GM12878 (cell line): ENCODE data around the gene TRMT1. TPM values are rescaled to one million over a fixed set of nuclear protein-coding genes. Genes with fewer than 3 reads are reported as not detected.
A peak's percentile ranks its signal among the peaks of the same experiment; 100 is the strongest.

Source experiments
- ATAC-seq: fragments of 200-7000 bp; cut with Tn5 transposase; 3 replicates; pipeline ENCODE4 v1.9.1; 2020; ENCODE audit warnings: mild to moderate bottlenecking, moderate library complexity
- BruUV-seq: library from RNA; stranded (reverse); fragments of 400-500 nt; replicated peaks from 2 replicates; lab custom pipeline; 2021; lab: Mats Ljungman, UMichigan
- CTCF ChIA-PET: fragments of 300-600 bp; sonication (Branson Sonifier 250); formaldehyde crosslinking; extraction: SDS; loops from one replicate; lab custom pipeline; 2021; ENCODE audit warnings: inconsistent platforms; lab: Yijun Ruan, JAX
- POLR2A ChIA-PET: fragments of 350-600 bp; formaldehyde crosslinking; extraction: SDS; loops from one replicate; lab custom pipeline; 2021; ENCODE audit warnings: inconsistent platforms; lab: Charles Lee
- RAD21 ChIA-PET: fragments of 300-600 bp; sonication (Branson Sonifier 250); formaldehyde crosslinking; loops from one replicate; lab custom pipeline; 2023; ENCODE audit warnings: antibody characterized with exemption; ENCODE audit not compliant: unreplicated experiment; lab: Charles Lee
- SMC1A ChIA-PET: fragments of 300-600 bp; sonication (Branson Sonifier 250); formaldehyde crosslinking; loops from one replicate; lab custom pipeline; 2023; ENCODE audit not compliant: unreplicated experiment, uncharacterized antibody; lab: Charles Lee
- DNase-seq: peaks from one replicate; pipeline ENCODE4 v3.0.0-alpha.2; 2011; ENCODE audit warnings: low read depth, low spot score
- FAIRE-seq: peaks from 3 replicates; lab custom pipeline; 2011; peaks lifted over from hg19 to GRCh38; lab: Jason Lieb, UNC
- H2AFZ ChIP-seq: 2 replicates; pipeline ENCODE4 v1.6.0; 2011; ENCODE audit warnings: low read depth, low read length, control low read depth; ENCODE audit not compliant: control insufficient read depth
- H3K27ac ChIP-seq: 2 replicates; pipeline ENCODE4 v1.5.1; 2011; ENCODE audit warnings: control low read depth; ENCODE audit not compliant: control insufficient read depth, insufficient read depth
- H3K27me3 ChIP-seq, 2 experiments: replicated peaks in 1 of 2; 2 replicates each; pipeline versions ENCODE4 v1.6.0 to v1.6.1; 2011; ENCODE audit warnings: low read length in 1 of 2; ENCODE audit not compliant: control insufficient read depth in 2 of 2, insufficient read depth in 2 of 2
- H3K36me3 ChIP-seq, 2 experiments: 2 replicates each; pipeline ENCODE4 v1.5.1; 2011; ENCODE audit warnings: low read length in 1 of 2; ENCODE audit not compliant: control insufficient read depth in 2 of 2, insufficient read depth in 2 of 2
- H3K4me1 ChIP-seq: 2 replicates; pipeline ENCODE4 v1.6.1; 2011; ENCODE audit warnings: mild to moderate bottlenecking, low read length, moderate library complexity, mixed read lengths; ENCODE audit not compliant: control insufficient read depth, insufficient read depth
- H3K4me2 ChIP-seq: 2 replicates; pipeline ENCODE4 v1.6.0; 2011; ENCODE audit warnings: control low read depth; ENCODE audit not compliant: control insufficient read depth, insufficient read depth
- H3K4me3 ChIP-seq: fragments of 200-600 bp; sonication (generic); 2 replicates; pipeline ENCODE4 v1.5.1; 2016
- H3K79me2 ChIP-seq: 2 replicates; pipeline ENCODE4 v1.6.0; 2011; ENCODE audit warnings: low read length; ENCODE audit not compliant: control insufficient read depth, insufficient read depth
- H3K9ac ChIP-seq: 2 replicates; pipeline ENCODE4 v1.8.0; 2011; ENCODE audit warnings: low read length, control low read depth, mixed read lengths; ENCODE audit not compliant: control insufficient read depth, insufficient read depth
- H3K9me3 ChIP-seq: replicated peaks from 3 replicates; pipeline ENCODE4 v1.5.1; 2011; ENCODE audit warnings: mild to moderate bottlenecking, low read length; ENCODE audit not compliant: control insufficient read depth, insufficient read depth
- H4K20me1 ChIP-seq: 2 replicates; pipeline ENCODE4 v1.6.0; 2011; ENCODE audit not compliant: control insufficient read depth, insufficient read depth
- ATF7 ChIP-seq: fragments of 450-650 bp; IDR thresholded peaks from 2 replicates; pipeline ENCODE4 v1.6.1; 2016; ENCODE audit warnings: low read depth, mild to moderate bottlenecking
- BHLHE40 ChIP-seq, 2 experiments: fragments of 450-650 bp in 1 of 2; IDR thresholded peaks; 2 replicates each; pipeline ENCODE4 v1.6.1; 2011 to 2017; ENCODE audit warnings: low read depth in 2 of 2, borderline replicate concordance in 1 of 2, improper control_type of control experiment in 1 of 2, low read length in 1 of 2, mild to moderate bottlenecking in 1 of 2
- CBFB ChIP-seq: IDR thresholded peaks from 2 replicates; pipeline ENCODE4 v1.6.1; 2016; ENCODE audit warnings: antibody characterized with exemption, low read depth
- CBX3 ChIP-seq: fragments of 200-600 bp; sonication (generic); IDR thresholded peaks from 2 replicates; pipeline ENCODE4 v1.6.1; 2016; ENCODE audit warnings: low read depth, borderline replicate concordance
- CHD2 ChIP-seq: IDR thresholded peaks from 2 replicates; pipeline ENCODE4 v1.6.1; 2011; ENCODE audit warnings: low read depth, low read length, improper control_type of control experiment, borderline replicate concordance
- CREM ChIP-seq: IDR thresholded peaks from 2 replicates; pipeline ENCODE4 v1.6.1; 2014; ENCODE audit warnings: antibody characterized with exemption, low read depth
- FOXK2 ChIP-seq: fragments of 450-650 bp; IDR thresholded peaks from 2 replicates; pipeline ENCODE4 v1.6.1; 2017; ENCODE audit warnings: mild to moderate bottlenecking, moderate library complexity
- GABPA ChIP-seq: IDR thresholded peaks from 2 replicates; pipeline ENCODE4 v1.6.1; 2014; ENCODE audit warnings: antibody characterized with exemption, low read depth, mild to moderate bottlenecking, inconsistent platforms
- HDGF ChIP-seq: fragments of 450-650 bp; IDR thresholded peaks from 2 replicates; pipeline ENCODE4 v1.6.1; 2016; ENCODE audit warnings: antibody characterized with exemption
- IKZF2 ChIP-seq, 2 experiments: fragments of 450-650 bp; IDR thresholded peaks; 2 replicates each; pipeline ENCODE4 v1.6.1; 2017; ENCODE audit warnings: mild to moderate bottlenecking in 2 of 2, moderate library complexity in 2 of 2
- KAT2A ChIP-seq: conservative IDR thresholded peaks from 2 replicates; pipeline ENCODE4 v1.6.1; 2011; ENCODE audit warnings: low read depth, low read length; ENCODE audit not compliant: control insufficient read depth
- MEF2A ChIP-seq: IDR thresholded peaks from 2 replicates; pipeline ENCODE4 v1.6.1; 2011; ENCODE audit warnings: low read depth, mild to moderate bottlenecking, low read length, moderate library complexity; ENCODE audit not compliant: insufficient read depth
- MTA2 ChIP-seq: fragments of 450-650 bp; IDR thresholded peaks from 2 replicates; pipeline ENCODE4 v1.6.1; 2016; ENCODE audit warnings: low read depth, mild to moderate bottlenecking, moderate library complexity
- MYC ChIP-seq: IDR thresholded peaks from 2 replicates; pipeline ENCODE4 v1.6.1; 2011; ENCODE audit warnings: mild to moderate bottlenecking, low read length, moderate library complexity, inconsistent platforms; ENCODE audit not compliant: insufficient read depth, insufficient replicate concordance, insufficient read length, severe bottlenecking
- POLR2A ChIP-seq: IDR thresholded peaks from 2 replicates; pipeline ENCODE4 v1.6.1; 2011; ENCODE audit warnings: low read depth, mild to moderate bottlenecking, low read length
- RELA ChIP-seq: fragments of 450-650 bp; IDR thresholded peaks from 2 replicates; pipeline ENCODE4 v1.8.0; 2014; ENCODE audit warnings: borderline replicate concordance; ENCODE audit not compliant: partially characterized antibody
- SMC3 ChIP-seq: IDR thresholded peaks from 2 replicates; pipeline ENCODE4 v1.6.1; 2011; ENCODE audit warnings: low read length, improper control_type of control experiment, borderline replicate concordance
- WGBS: methylation state at CpG from one replicate; pipeline ENCODE4 v1.1.6; 2016; ENCODE audit warnings: low lambda C conversion rate; ENCODE audit not compliant: insufficient replicate concordance, insufficient coverage; ENCODE audit errors: missing lambda C conversion rate; 5-methylcytosine and 5-hydroxymethylcytosine counted together
- in situ Hi-C: fragments of 300-500 bp; cut with MboI; formaldehyde crosslinking; loops from 9 replicates; pipeline ENCODE4 v1.14.3; 2018; ENCODE audit warnings: mixed read lengths
- intact Hi-C: fragments of 100-400 bp; cut with micrococcal nuclease; formaldehyde crosslinking; loops from one replicate; pipeline ENCODE4 v1.14.2; 2022; ENCODE audit not compliant: unreplicated experiment
- polyA plus RNA-seq, 11 experiments: library from polyadenylated mRNA; depleted of rRNA in 4 of 11; unstranded in 6 of 11; stranded (reverse) in 5 of 11; fragments of >200 nt; fragmentation: Nextera tagmentation in 4 of 11; fragmentation: Illumina TruSeq in 1 of 11; extraction: Ambion mirVana in 4 of 11; extraction: Trizol in 1 of 11; gene quantifications; 1 replicate in 1 of 11; 2 replicates in 10 of 11; pipeline versions ENCODE4 v1.2.1 to v1.2.3, GENCODE V29; 2011 to 2016; ENCODE audit warnings: inconsistent platforms in 2 of 11, missing spikeins in 2 of 11, low read depth in 1 of 11
- total RNA-seq, 4 experiments: library from RNA; depleted of rRNA in 3 of 4; stranded (reverse); fragments of >200 nt in 3 of 4; fragmentation: Illumina TruSeq in 1 of 4; extraction: Trizol in 1 of 4; gene quantifications; 2 replicates each; pipeline versions ENCODE4 v1.2.1 to v1.2.3, GENCODE V29; 2013 to 2021
- TF ChIP-seq, protein P1 (sequence below): IDR thresholded peaks from 2 replicates; pipeline ENCODE4 v1.6.1; 2011; ENCODE audit warnings: mild to moderate bottlenecking, low read depth, low read length, moderate library complexity; ENCODE audit not compliant: insufficient replicate concordance
- TF ChIP-seq, protein P2 (sequence below): fragments of 450-650 bp; IDR thresholded peaks from 2 replicates; pipeline ENCODE4 v1.6.1; 2017; ENCODE audit warnings: borderline replicate concordance
- TF ChIP-seq, protein P3 (sequence below): fragments of 450-650 bp; IDR thresholded peaks from 2 replicates; pipeline ENCODE4 v1.6.1; 2017; ENCODE audit warnings: low read depth, mild to moderate bottlenecking, moderate library complexity

The TRMT1 gene
- total and polyA plus RNA-seq, 10 of the 15 experiments (the other 5 are each of a cell fraction or from before 2014, with no cell fraction given), result 3.4 to 68.8 (median 34.8) TPM

DNA sequence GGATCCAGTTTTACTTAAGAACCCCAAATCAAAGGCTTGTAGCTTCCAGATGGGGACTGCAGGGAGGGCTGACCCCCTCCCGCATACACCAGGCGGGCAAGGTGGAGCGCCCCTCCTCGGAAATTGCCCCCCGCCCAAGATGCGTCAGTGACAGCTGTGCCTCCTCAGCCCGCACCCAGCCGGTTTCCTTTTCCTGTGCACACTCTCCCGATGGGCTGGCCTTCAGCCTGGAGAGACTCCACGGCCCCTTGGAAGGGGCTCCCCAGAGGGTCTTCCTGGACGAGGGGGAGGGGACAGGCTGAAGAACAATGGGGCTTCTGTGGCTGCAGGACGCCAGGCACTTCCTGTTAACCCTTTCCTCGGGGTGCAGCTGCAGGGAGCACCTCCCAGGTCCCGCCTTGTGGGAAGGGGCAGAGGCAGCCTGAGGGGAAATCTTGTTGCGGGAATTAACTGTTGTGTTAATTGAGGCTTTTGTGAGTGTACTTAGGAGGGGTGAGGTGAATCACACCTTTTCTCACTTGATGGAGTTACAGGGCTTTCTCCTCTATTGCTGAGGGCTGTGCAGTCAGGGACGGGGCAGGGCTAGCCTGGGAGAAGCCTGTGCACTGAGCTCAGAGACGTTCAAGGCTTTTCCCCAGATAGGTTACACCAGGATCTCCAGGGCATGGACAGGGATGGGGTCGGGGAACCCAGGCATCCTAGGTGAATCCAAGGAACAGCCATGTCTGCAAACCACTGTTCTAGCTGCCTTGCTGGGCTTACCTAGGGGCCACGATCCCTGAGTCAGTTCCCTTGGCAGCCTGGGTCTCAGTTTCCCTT, 48.0 kb upstream of the TRMT1 start:
- 40% methylated on average over 19 of the region's 19 CpGs for WGBS
- peak overlapping the region; percentile 46 for H3K9ac ChIP-seq
- H3K9me3 ChIP-seq, result no peaks in the 10 kb centered on the region
- H3K4me3 ChIP-seq, result peak overlapping the region; percentile 23
- ChIA-PET SMC1A (interaction anchor here (1.0 to 2.1 kb wide), 4 partner anchors 9 to 16 kb away, joined by 3 to 8 read pairs (median 3); partner anchors contain the start of genes IER2 and STX10), POLR2A (interaction anchor here (0.5 to 5.4 kb wide), 10 partner anchors 10 to 684 kb away, joined by 3 to 41 read pairs (median 6); partner anchors contain the start of genes IER2 and STX10), CTCF (interaction anchor here (0.7 to 2.1 kb wide), 5 partner anchors 9 to 98 kb away, joined by 3 to 10 read pairs (median 3); no protein-coding TSS in a partner anchor), RAD21 (interaction anchor here (0.5 to 5.3 kb wide), 6 partner anchors 10 to 708 kb away, joined by 3 to 21 read pairs (median 8); no protein-coding TSS in a partner anchor)
- ATAC-seq (no peak), DNase-seq (no peak), FAIRE-seq (no peak)
- H3K27ac ChIP-seq, result peak overlapping the region; percentile 85
- H3K27me3 ChIP-seq, result no peaks in the 10 kb centered on the region
- peak overlapping the region; percentile 76 for H2AFZ ChIP-seq
- intact Hi-C loops, result no loop called here
- in situ Hi-C loops, result loop anchor here (10.0 to 25.0 kb wide), 2 partner anchors 850 to 1577 kb away; partner anchors contain the start of genes ACP5 and ZNF627
- peaks cover 58% of the 10 kb centered on the region for H3K4me1 ChIP-seq
- H4K20me1 ChIP-seq, result no peaks in the 10 kb centered on the region
- BruUV-seq, result no TSS peak
- H3K79me2 ChIP-seq, result no peaks in the 10 kb centered on the region
- H3K4me2 ChIP-seq, result peak overlapping the region; percentile 94
- H3K36me3 ChIP-seq, result no peaks in the 10 kb centered on the region
- TF ChIP-seq BHLHE40 (IDR thresholded peaks at IDR 0.05; ENCODE audit: borderline replicate concordance in 1 of 2, low read depth in 2 of 2, low read length in 1 of 2) (no peak), POLR2A (no peak), RELA (no peak), MTA2 (peak; percentile 62), CBFB (0 out of 2 replicates have a peak, but pooled peaks have one; percentile 17), CHD2 (peak; percentile 35; the same call in 1 of the 2 replicates), FOXK2 (no peak), SMC3 (no peak), MYC (no peak), HDGF (no peak), IKZF2 (IDR thresholded peaks at IDR 0.05) (peak; percentile 67 to 71; a peak in 3 of 4 replicates), KAT2A (no peak), ATF7 (no peak), CREM (0 out of 2 replicates have a peak, but pooled peaks have one; percentile 7), MEF2A (no peak), CBX3 (no peak), GABPA (no peak)
- TF ChIP-seq, protein P1, sequence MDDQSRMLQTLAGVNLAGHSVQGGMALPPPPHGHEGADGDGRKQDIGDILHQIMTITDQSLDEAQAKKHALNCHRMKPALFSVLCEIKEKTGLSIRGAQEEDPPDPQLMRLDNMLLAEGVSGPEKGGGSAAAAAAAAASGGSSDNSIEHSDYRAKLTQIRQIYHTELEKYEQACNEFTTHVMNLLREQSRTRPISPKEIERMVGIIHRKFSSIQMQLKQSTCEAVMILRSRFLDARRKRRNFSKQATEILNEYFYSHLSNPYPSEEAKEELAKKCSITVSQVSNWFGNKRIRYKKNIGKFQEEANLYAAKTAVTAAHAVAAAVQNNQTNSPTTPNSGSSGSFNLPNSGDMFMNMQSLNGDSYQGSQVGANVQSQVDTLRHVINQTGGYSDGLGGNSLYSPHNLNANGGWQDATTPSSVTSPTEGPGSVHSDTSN, result peak; percentile 25
- TF ChIP-seq, protein P2, sequence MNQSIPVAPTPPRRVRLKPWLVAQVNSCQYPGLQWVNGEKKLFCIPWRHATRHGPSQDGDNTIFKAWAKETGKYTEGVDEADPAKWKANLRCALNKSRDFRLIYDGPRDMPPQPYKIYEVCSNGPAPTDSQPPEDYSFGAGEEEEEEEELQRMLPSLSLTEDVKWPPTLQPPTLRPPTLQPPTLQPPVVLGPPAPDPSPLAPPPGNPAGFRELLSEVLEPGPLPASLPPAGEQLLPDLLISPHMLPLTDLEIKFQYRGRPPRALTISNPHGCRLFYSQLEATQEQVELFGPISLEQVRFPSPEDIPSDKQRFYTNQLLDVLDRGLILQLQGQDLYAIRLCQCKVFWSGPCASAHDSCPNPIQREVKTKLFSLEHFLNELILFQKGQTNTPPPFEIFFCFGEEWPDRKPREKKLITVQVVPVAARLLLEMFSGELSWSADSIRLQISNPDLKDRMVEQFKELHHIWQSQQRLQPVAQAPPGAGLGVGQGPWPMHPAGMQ, result no peak
- TF ChIP-seq, protein P3, sequence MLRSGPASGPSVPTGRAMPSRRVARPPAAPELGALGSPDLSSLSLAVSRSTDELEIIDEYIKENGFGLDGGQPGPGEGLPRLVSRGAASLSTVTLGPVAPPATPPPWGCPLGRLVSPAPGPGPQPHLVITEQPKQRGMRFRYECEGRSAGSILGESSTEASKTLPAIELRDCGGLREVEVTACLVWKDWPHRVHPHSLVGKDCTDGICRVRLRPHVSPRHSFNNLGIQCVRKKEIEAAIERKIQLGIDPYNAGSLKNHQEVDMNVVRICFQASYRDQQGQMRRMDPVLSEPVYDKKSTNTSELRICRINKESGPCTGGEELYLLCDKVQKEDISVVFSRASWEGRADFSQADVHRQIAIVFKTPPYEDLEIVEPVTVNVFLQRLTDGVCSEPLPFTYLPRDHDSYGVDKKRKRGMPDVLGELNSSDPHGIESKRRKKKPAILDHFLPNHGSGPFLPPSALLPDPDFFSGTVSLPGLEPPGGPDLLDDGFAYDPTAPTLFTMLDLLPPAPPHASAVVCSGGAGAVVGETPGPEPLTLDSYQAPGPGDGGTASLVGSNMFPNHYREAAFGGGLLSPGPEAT, result 0 out of 2 replicates have a peak, but pooled peaks have one; percentile 34
